ENCODE measurements around the gene SAPCD2. TPM values are rescaled to one million over a fixed set of nuclear protein-coding genes. Genes with fewer than 3 reads are reported as not detected.

Gene SAPCD2
- total RNA-seq, 1 experiment from 2014 or later: 29.8 TPM

- H3K4me3 Mint-ChIP-seq: no peak overlapping the region
- TF ChIP-seq CTCF (conservative IDR thresholded peaks at IDR 0.05): no peak
- Histone ChIP-seq H3K4me2 (ENCODE audit: insufficient read depth, insufficient read length, low read length) (no peak overlapping the region), H2BK120ac (ENCODE audit: low read depth, low read length, poor library complexity, severe bottlenecking) (no peak overlapping the region), H3K27me3 (ENCODE audit: insufficient read depth, low read length) (no peaks in the 10 kb centered on the region), H3K4me1 (ENCODE audit: insufficient read depth, low read length) (no peaks in the 10 kb centered on the region), H3K23ac (ENCODE audit: insufficient read length, low read depth, low read length) (no peak overlapping the region), H3K14ac (ENCODE audit: insufficient read depth, low read length) (no peak overlapping the region; the same call in 1 of the 2 replicates), H3K9me3 (ENCODE audit: control insufficient read depth, low read depth, low read length) (no peaks in the 10 kb centered on the region), H4K5ac (ENCODE audit: insufficient read length, low read depth, low read length) (no peak overlapping the region), H3K9ac (ENCODE audit: extremely low read depth, insufficient read length, low read length) (no peak overlapping the region), H2BK20ac (ENCODE audit: low read depth, low read length, poor library complexity, severe bottlenecking) (no peak overlapping the region), H3K79me2 (ENCODE audit: insufficient read depth, low read length) (no peaks in the 10 kb centered on the region), H3K18ac (ENCODE audit: insufficient read length, low read depth, low read length) (no peak overlapping the region), H4K8ac (replicated peaks; ENCODE audit: insufficient read length, low read depth, low read length) (no peak overlapping the region), H4K20me1 (ENCODE audit: control insufficient read depth, insufficient read depth, insufficient read length) (peaks cover 2% of the 10 kb centered on the region), H2BK5ac (ENCODE audit: insufficient read length, low read length) (no peak overlapping the region), H3K79me1 (ENCODE audit: insufficient read depth, low read depth, low read length, poor library complexity, severe bottlenecking) (no peaks in the 10 kb centered on the region), H3K56ac (ENCODE audit: insufficient read length, low read depth, low read length) (no peak overlapping the region), H4K91ac (ENCODE audit: insufficient read length, low read depth, low read length) (no peak overlapping the region), H2AFZ (ENCODE audit: low read length) (no peak overlapping the region), H3K4ac (ENCODE audit: low read depth, low read length) (no peak overlapping the region), H3T11ph (ENCODE audit: low read length) (no peak overlapping the region), H2BK12ac (ENCODE audit: insufficient read length, low read depth, low read length) (no peak overlapping the region), H3K23me2 (ENCODE audit: insufficient read length, low read depth, low read length, poor library complexity, severe bottlenecking) (no peaks in the 10 kb centered on the region), H3K27ac (ENCODE audit: insufficient read length, low read depth, low read length) (no peak overlapping the region), H2AK5ac (ENCODE audit: insufficient read length, low read length) (no peak overlapping the region), H2BK15ac (ENCODE audit: low read depth, low read length) (no peak overlapping the region)
- H3K27me3 Mint-ChIP-seq (ENCODE audit: low read depth): no peaks in the 10 kb centered on the region; the same call in 1 of the 2 replicates
- H3K27ac Mint-ChIP-seq: no peak overlapping the region
- no CpG with 5 or more reads among the region's 16 CpGs for WGBS (ENCODE audit: extremely low coverage, insufficient read length, low lambda C conversion rate)
- DNase-seq: no peak
- H3K36me3 Mint-ChIP-seq (ENCODE audit: insufficient read depth in 1 of 3, low read depth in 3 of 3): peaks cover 4 to 13% (median 6%) of the 10 kb centered on the region in 3 experiments; a peak in 5 of 7 replicates
- H3K9me3 Mint-ChIP-seq: no peaks in the 10 kb centered on the region
- H3K4me1 Mint-ChIP-seq: no peaks in the 10 kb centered on the region; a peak in 1 of 4 replicates
Observed at GRCh38 chr9:137016436-137016835, 53.9 kb downstream of the SAPCD2 start.

Measured in H9 (cell line).